Stimulated activated naive CD8-positive, alpha-beta T cell treated with anti-CD3 and anti-CD28 coated beads, Interleukin-15, amount 100 ng/mL, for 72 hours (primary cell): ENCODE data around the gene PTPN14.
A peak's percentile ranks its signal among the peaks of the same experiment; 100 is the strongest.
"Not testable (repeated sequence)": the region's sequence is repeated elsewhere in the genome, so short reads cannot be mapped to it uniquely, and the experiment has no call there.

Experiments used
- ATAC-seq: fragments of 150-1000 bp; cut with Tn5 transposase; 2 replicates; pipeline ENCODE4 v1.10.0; 2021; ENCODE audit warnings: mild to moderate bottlenecking, moderate library complexity
- DNase-seq, 2 donors: peaks; one replicate each; pipeline ENCODE4 v3.0.0; 2021 to 2022
- H3K27ac Mint-ChIP-seq, 2 donors: one replicate each; pipeline ENCODE4 v1.8.0; 2022; ENCODE audit warnings: mild to moderate bottlenecking in 2 of 2, mixed read lengths in 2 of 2, moderate library complexity in 2 of 2
- H3K27me3 Mint-ChIP-seq: one replicate; pipeline ENCODE4 v1.8.0; 2022; ENCODE audit warnings: mixed read lengths
- H3K4me1 Mint-ChIP-seq: one replicate; pipeline ENCODE4 v1.8.0; 2022; ENCODE audit warnings: mild to moderate bottlenecking, mixed read lengths
- H3K4me3 Mint-ChIP-seq, 2 donors: one replicate each; pipeline ENCODE4 v1.8.0; 2022; ENCODE audit warnings: mild to moderate bottlenecking in 2 of 2, mixed read lengths in 2 of 2, moderate library complexity in 1 of 2
- H3K9me3 Mint-ChIP-seq, 2 donors: one replicate each; pipeline ENCODE4 v1.8.0; 2022; ENCODE audit warnings: mixed read lengths in 2 of 2

The PTPN14 gene

GRCh38 chr1:214416417-214416816 is 135.0 kb downstream of the PTPN14 start:
- DNase-seq (no peak), ATAC-seq (no peak)

GRCh38 chr1:214415131-214415530 is 136.3 kb downstream of the PTPN14 start:
- Mint-ChIP-seq H3K9me3 (no peaks in the 10 kb centered on the region), H3K27me3 (peaks cover 7% of the 10 kb centered on the region), H3K27ac (no peak overlapping the region), H3K4me3 (no peak overlapping the region), H3K4me1 (peaks cover 11% of the 10 kb centered on the region)
- no peak for ATAC-seq
- no peak for DNase-seq

More at GRCh38 chr1:214416417-214416816, 135.0 kb downstream of the PTPN14 start:
- peaks cover 11% of the 10 kb centered on the region for H3K4me1 Mint-ChIP-seq
- H3K4me3 Mint-ChIP-seq = no peak overlapping the region
- no peak overlapping the region for H3K27ac Mint-ChIP-seq
- peaks cover 0 to under 1% of the 10 kb centered on the region in 2 donors for H3K9me3 Mint-ChIP-seq
- H3K27me3 Mint-ChIP-seq = peaks cover 7% of the 10 kb centered on the region

GRCh38 chr1:214414691-214415090 is 136.7 kb downstream of the PTPN14 start:
- Mint-ChIP-seq H3K9me3 (no peaks in the 10 kb centered on the region), H3K27me3 (peaks cover 7% of the 10 kb centered on the region), H3K27ac (no peak overlapping the region), H3K4me1 (peaks cover 11% of the 10 kb centered on the region), H3K4me3 (no peak overlapping the region)
- DNase-seq = no peak
- no peak for ATAC-seq

- H3K4me1 Mint-ChIP-seq = peaks cover 6% of the 10 kb centered on the region
- ATAC-seq (no peak), DNase-seq (no peak)
- H3K27me3 Mint-ChIP-seq = peaks cover 7% of the 10 kb centered on the region
- H3K9me3 Mint-ChIP-seq = no peaks in the 10 kb centered on the region
- no peak overlapping the region for H3K4me3 Mint-ChIP-seq
- H3K27ac Mint-ChIP-seq = no peak overlapping the region
Observed at GRCh38 chr1:214413315-214413714, 138.1 kb downstream of the PTPN14 start.

GRCh38 chr1:214404571-214405213 is 146.7 kb downstream of the PTPN14 start:
- ATAC-seq (no peak), DNase-seq (no peak)
- no peaks in the 10 kb centered on the region for H3K9me3 Mint-ChIP-seq
- H3K27me3 Mint-ChIP-seq = no peaks in the 10 kb centered on the region
- H3K27ac Mint-ChIP-seq = peak overlapping the region in 1 of 2 donors; percentile 33
- no peak overlapping the region for H3K4me3 Mint-ChIP-seq
- H3K4me1 Mint-ChIP-seq = peaks cover 2% of the 10 kb centered on the region

GRCh38 chr1:214404154-214404553 is 147.2 kb downstream of the PTPN14 start:
- Mint-ChIP-seq H3K9me3 (no peaks in the 10 kb centered on the region), H3K4me3 (no peak overlapping the region), H3K27ac (peak overlapping the region in 1 of 2 donors; percentile 55), H3K4me1 (peaks cover 7% of the 10 kb centered on the region), H3K27me3 (no peaks in the 10 kb centered on the region)
- no peak for DNase-seq
- no peak for ATAC-seq

GRCh38 chr1:214403431-214403830 is 148.0 kb downstream of the PTPN14 start:
- H3K27me3 Mint-ChIP-seq = no peaks in the 10 kb centered on the region
- H3K4me1 Mint-ChIP-seq = peaks cover 9% of the 10 kb centered on the region
- no peaks in the 10 kb centered on the region for H3K9me3 Mint-ChIP-seq
- DNase-seq = no peak
- no peak for ATAC-seq
- peak overlapping the region in 1 of 2 donors; percentile 54 for H3K27ac Mint-ChIP-seq
- no peak overlapping the region for H3K4me3 Mint-ChIP-seq

GRCh38 chr1:214402613-214403083 is 148.8 kb downstream of the PTPN14 start:
- H3K4me3 Mint-ChIP-seq = no peak overlapping the region
- H3K27me3 Mint-ChIP-seq = no peaks in the 10 kb centered on the region
- ATAC-seq (no peak), DNase-seq (no peak)
- H3K9me3 Mint-ChIP-seq = no peaks in the 10 kb centered on the region
- H3K4me1 Mint-ChIP-seq = peaks cover 14% of the 10 kb centered on the region
- no peak overlapping the region for H3K27ac Mint-ChIP-seq

- peaks cover 24% of the 10 kb centered on the region for H3K4me1 Mint-ChIP-seq
- no peak for ATAC-seq
Observed at GRCh38 chr1:214401666-214402065, 149.7 kb downstream of the PTPN14 start.

GRCh38 chr1:214400131-214400530 is 151.3 kb downstream of the PTPN14 start:
- peaks cover 30% of the 10 kb centered on the region for H3K4me1 Mint-ChIP-seq
- ATAC-seq (no peak), DNase-seq (no peak)
- no peak overlapping the region for H3K4me3 Mint-ChIP-seq
- no peaks in the 10 kb centered on the region for H3K9me3 Mint-ChIP-seq
- no peaks in the 10 kb centered on the region for H3K27me3 Mint-ChIP-seq
- H3K27ac Mint-ChIP-seq = no peak overlapping the region

More at GRCh38 chr1:214401666-214402065, 149.7 kb downstream of the PTPN14 start:
- no peaks in the 10 kb centered on the region for H3K9me3 Mint-ChIP-seq
- DNase-seq = no peak
- H3K27ac Mint-ChIP-seq = no peak overlapping the region
- H3K4me3 Mint-ChIP-seq = no peak overlapping the region
- H3K27me3 Mint-ChIP-seq = no peaks in the 10 kb centered on the region

- no peak for DNase-seq
- Mint-ChIP-seq H3K4me1 (peaks cover 30% of the 10 kb centered on the region), H3K4me3 (no peak overlapping the region), H3K27me3 (no peaks in the 10 kb centered on the region), H3K27ac (no peak overlapping the region), H3K9me3 (no peaks in the 10 kb centered on the region)
- no peak for ATAC-seq
Observed at GRCh38 chr1:214398490-214398889, 152.9 kb downstream of the PTPN14 start.

GRCh38 chr1:214397497-214397896 is 153.9 kb downstream of the PTPN14 start:
- H3K4me3 Mint-ChIP-seq = no peak overlapping the region
- H3K27me3 Mint-ChIP-seq = no peaks in the 10 kb centered on the region
- H3K4me1 Mint-ChIP-seq = peaks cover 30% of the 10 kb centered on the region
- DNase-seq (no peak), ATAC-seq (peak; percentile 53)
- H3K27ac Mint-ChIP-seq = no peak overlapping the region
- H3K9me3 Mint-ChIP-seq = no peaks in the 10 kb centered on the region

GRCh38 chr1:214396330-214396729 is 155.1 kb downstream of the PTPN14 start:
- ATAC-seq (no peak), DNase-seq (no peak)
- Mint-ChIP-seq H3K27ac (no peak overlapping the region), H3K9me3 (no peaks in the 10 kb centered on the region), H3K4me1 (peaks cover 30% of the 10 kb centered on the region), H3K4me3 (no peak overlapping the region), H3K27me3 (no peaks in the 10 kb centered on the region)

GRCh38 chr1:214394569-214394968 is 156.8 kb downstream of the PTPN14 start:
- H3K27me3 Mint-ChIP-seq, H3K27ac Mint-ChIP-seq, H3K4me3 Mint-ChIP-seq, DNase-seq, H3K9me3 Mint-ChIP-seq, ATAC-seq: not testable (repeated sequence)
- peaks cover 27% of the 10 kb centered on the region for H3K4me1 Mint-ChIP-seq

- Mint-ChIP-seq H3K4me1 (peaks cover 20% of the 10 kb centered on the region), H3K27me3 (no peaks in the 10 kb centered on the region), H3K27ac (no peak overlapping the region), H3K9me3 (no peaks in the 10 kb centered on the region), H3K4me3 (no peak overlapping the region)
- ATAC-seq = no peak
- DNase-seq = no peak
Observed at GRCh38 chr1:214393086-214393485, 158.3 kb downstream of the PTPN14 start.

GRCh38 chr1:214391873-214392645 is 159.3 kb downstream of the PTPN14 start:
- Mint-ChIP-seq H3K9me3 (no peaks in the 10 kb centered on the region), H3K4me3 (no peak overlapping the region), H3K27ac (no peak overlapping the region), H3K27me3 (no peaks in the 10 kb centered on the region), H3K4me1 (peaks cover 10% of the 10 kb centered on the region)
- DNase-seq = no peak
- ATAC-seq = no peak
